LNCaP clone FGC (cell line): ENCODE data around the gene HIBADH.

Source experiments
- DNase-seq: peaks from one replicate; pipeline ENCODE4 v3.0.0-alpha.2; 2011; ENCODE audit warnings: low read depth
- H3K4me3 ChIP-seq: 2 replicates; pipeline ENCODE4 v1.5.1; 2011; ENCODE audit warnings: mild to moderate bottlenecking, low read depth, low read length, control low read depth
- CTCF ChIP-seq: IDR thresholded peaks from 2 replicates; pipeline ENCODE4 v1.5.1; 2012; ENCODE audit warnings: mild to moderate bottlenecking; ENCODE audit not compliant: control insufficient read depth, insufficient read depth; ENCODE audit errors: extremely low read depth

The HIBADH gene

GRCh38 chr7:27546610-27547009 lies 116.1 kb downstream of the HIBADH start:
- no peak for DNase-seq
- no peak for TF ChIP-seq CTCF
- H3K4me3 ChIP-seq, result no peak overlapping the region

- DNase-seq, result no peak
- no peak for TF ChIP-seq CTCF
- no peak overlapping the region for H3K4me3 ChIP-seq
Observed at GRCh38 chr7:27535795-27536194, 126.9 kb downstream of the HIBADH start.

GRCh38 chr7:27533652-27534081 lies 129.0 kb downstream of the HIBADH start:
- no peak overlapping the region for H3K4me3 ChIP-seq
- no peak for DNase-seq
- no peak for TF ChIP-seq CTCF

DNA sequence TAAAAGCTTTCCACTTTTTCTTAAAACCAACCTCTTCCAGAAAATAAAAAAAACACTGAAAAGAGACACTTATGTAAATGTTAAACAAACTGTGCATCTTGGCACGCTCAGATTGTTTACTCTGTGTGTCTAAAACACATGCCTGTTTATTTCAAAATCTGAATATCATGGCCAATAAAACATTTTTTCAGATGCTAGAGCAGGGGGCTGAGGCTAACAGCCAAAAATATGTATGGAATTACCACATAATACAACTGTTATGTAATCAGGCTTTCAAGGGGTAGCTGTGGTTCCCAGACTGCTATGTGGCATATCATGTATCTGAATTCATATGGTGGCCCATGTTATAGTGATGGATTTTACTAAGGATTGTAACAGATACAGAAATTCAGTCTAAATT lies 130.4 kb downstream of the HIBADH start:
- no peak for TF ChIP-seq CTCF
- DNase-seq, result no peak
- no peak overlapping the region for H3K4me3 ChIP-seq

GRCh38 chr7:27527348-27527714 lies 135.4 kb downstream of the HIBADH start:
- TF ChIP-seq CTCF, result no peak
- no peak overlapping the region for H3K4me3 ChIP-seq
- no peak for DNase-seq

DNA sequence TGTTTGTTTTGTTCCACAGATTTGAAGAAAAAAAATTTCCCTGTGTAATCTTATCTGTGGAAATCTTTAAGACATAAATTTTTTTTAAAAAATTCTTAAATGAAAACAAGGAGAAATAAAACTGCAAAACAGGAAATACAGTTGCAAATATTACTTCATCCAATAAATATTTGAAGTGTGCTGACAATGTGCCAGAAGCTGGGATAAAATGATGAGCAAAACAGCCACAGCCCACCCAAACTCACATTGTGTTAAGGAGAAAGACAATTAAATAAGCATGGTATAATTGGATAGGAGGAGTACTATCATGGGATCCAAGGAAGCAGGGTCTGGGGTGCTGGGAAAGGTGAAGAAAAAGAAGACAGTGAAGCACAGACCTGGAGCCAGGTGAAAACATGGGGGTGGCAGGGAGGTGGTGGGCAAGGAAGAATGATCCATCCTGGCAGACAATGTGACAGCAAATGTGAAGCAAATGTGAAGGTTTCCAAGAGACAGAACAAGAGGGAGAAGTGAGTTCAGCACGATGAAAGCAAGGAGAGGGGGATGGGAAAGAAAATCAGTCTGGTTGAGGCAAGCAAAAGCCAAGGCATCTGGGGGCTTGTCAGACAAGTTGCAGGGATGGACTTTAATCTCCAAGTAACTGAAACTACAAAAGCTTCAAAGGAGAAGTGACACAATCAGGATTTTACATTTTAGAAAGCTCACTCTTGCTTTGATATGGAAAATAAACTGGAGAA lies 135.9 kb downstream of the HIBADH start:
- no peak for TF ChIP-seq CTCF
- DNase-seq, result no peak

DNA sequence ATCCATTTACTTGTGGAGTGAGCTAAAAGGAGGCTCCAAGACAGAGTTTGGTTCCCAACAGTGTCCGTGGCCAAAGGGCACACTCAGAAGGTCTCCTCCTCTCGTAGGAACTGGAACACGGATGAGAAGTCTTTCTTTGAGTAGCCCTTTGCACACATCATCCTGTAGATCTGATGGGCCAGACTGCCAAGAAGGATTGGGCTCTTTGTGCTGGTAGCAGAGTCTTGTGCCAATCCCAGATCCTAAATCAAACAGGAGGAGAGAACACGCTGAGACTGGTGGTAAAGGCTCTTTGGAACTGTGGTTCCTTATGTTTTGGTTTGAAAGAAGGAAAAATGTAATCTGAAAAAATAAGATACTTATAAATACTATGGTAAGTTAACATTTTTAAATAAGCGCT lies 136.6 kb downstream of the HIBADH start:
- no peak for TF ChIP-seq CTCF
- DNase-seq, result peak; percentile 72
- no peak overlapping the region for H3K4me3 ChIP-seq

More for the DNA sequence above, 135.9 kb downstream of the HIBADH start:
- H3K4me3 ChIP-seq, result no peak overlapping the region
